Vagina (tissue), 2 donors: Measurements from ENCODE around the gene SCAPER.

Source experiments
- CTCF ChIP-seq, 3 experiments: fragments of 450-650 bp in 2 of 3; fragments of 200-600 bp in 1 of 3; sonication (generic) in 1 of 3; IDR thresholded peaks; one replicate each; pipeline ENCODE4 v1.5.1; 2017 to 2019; ENCODE audit warnings: antibody characterized with exemption in 3 of 3, mild to moderate bottlenecking in 2 of 3, moderate library complexity in 2 of 3
- POLR2A ChIP-seq, 2 donors: fragments of 450-650 bp; IDR thresholded peaks; one replicate each; pipeline ENCODE4 v1.6.1; 2017; ENCODE audit warnings: antibody characterized with exemption in 2 of 2, mild to moderate bottlenecking in 2 of 2, moderate library complexity in 2 of 2
- POLR2AphosphoS5 ChIP-seq, 2 donors: sonication (generic); formaldehyde crosslinking; IDR thresholded peaks; one replicate each; pipeline ENCODE4 v1.9.0; 2017; ENCODE audit warnings: antibody characterized with exemption in 2 of 2, mild to moderate bottlenecking in 2 of 2, low read depth in 1 of 2; ENCODE audit not compliant: insufficient read depth in 1 of 2

- TF ChIP-seq CTCF (IDR thresholded peaks at IDR 0.05) (no peak), POLR2AphosphoS5 (IDR thresholded peaks at IDR 0.05; ENCODE audit: insufficient read depth in 1 of 2, low read depth in 1 of 2) (no peak), POLR2A (IDR thresholded peaks at IDR 0.05) (no peak)
Observed at GRCh38 chr15:76809412-76810103, 95.6 kb downstream of the SCAPER start.
